Pancreas (tissue), 10 donors: ENCODE results near the gene ENDOV. TPM values are rescaled to one million over a fixed set of nuclear protein-coding genes. Genes with fewer than 3 reads are reported as not detected.

Source experiments
- ATAC-seq, 4 donors: fragments of 200-7000 bp; cut with Tn5 transposase; one replicate each; pipeline versions ENCODE4 v1.8.0 to v1.9.1; 2020; ENCODE audit warnings: mild to moderate bottlenecking in 4 of 4, moderate library complexity in 4 of 4
- DNase-seq, 6 donors: peaks; one replicate each; pipeline ENCODE4 v3.0.0-alpha.2; 2020
- FAIRE-seq: peaks from 2 replicates; lab custom pipeline; 2012; peaks lifted over from hg19 to GRCh38; lab: Jason Lieb, UNC
- H3K27ac ChIP-seq, 4 donors: fragments of 200-600 bp; sonication (generic); 1 replicate in 3 of 4; 2 replicates in 1 of 4; pipeline versions ENCODE4 v1.5.0 to v1.8.0; 2020
- H3K27me3 ChIP-seq, 4 donors: fragments of 200-600 bp; one replicate each; pipeline ENCODE4 v1.8.0; 2021
- H3K36me3 ChIP-seq, 3 donors: fragments of 200-600 bp; sonication (generic) in 1 of 3; one replicate each; pipeline versions ENCODE4 v1.5.0 to v1.8.0; 2020 to 2021
- H3K4me1 ChIP-seq, 3 donors: fragments of 200-600 bp; one replicate each; pipeline ENCODE4 v1.8.0; 2021
- H3K4me3 ChIP-seq, 4 donors: fragments of 200-600 bp; sonication (generic) in 2 of 4; one replicate each; pipeline versions ENCODE4 v1.5.0 to v1.8.0; 2020 to 2021
- H3K9me3 ChIP-seq, 4 donors: fragments of 200-600 bp; one replicate each; pipeline ENCODE4 v1.8.0; 2021
- WGBS, 2 donors: extraction: QIAGEN DNeasy Blood & Tissue Kit; methylation state at CpG; one replicate each; pipeline ENCODE4 v1.1.7; 2013; 5-methylcytosine and 5-hydroxymethylcytosine counted together
- intact Hi-C, 3 donors: fragments of 100-400 bp; cut with DNase I; formaldehyde crosslinking; loops; one replicate each; pipeline versions ENCODE4 v1.11.1 to v1.14.2; 2022
- polyA plus RNA-seq, 2 donors: library from polyadenylated mRNA; stranded (reverse); fragments of 200-250 nt; gene quantifications; one replicate each; pipeline ENCODE4 v1.2.3, GENCODE V29; 2013
- total RNA-seq, 6 donors: library from RNA; stranded (reverse); fragmentation: NEBNext Ultra II Directional in 4 of 6; extraction: Animal tissue kit (Norgen Biotek cat#: 25700) in 4 of 6; gene quantifications; one replicate each; pipeline versions ENCODE4 v1.2.1 to v1.2.4, GENCODE V29; 2021 to 2023
- TF ChIP-seq, protein P1 (sequence below), 4 donors: fragments of 200-600 bp; sonication (generic) in 3 of 4; IDR thresholded peaks; one replicate each; pipeline versions ENCODE4 v1.5.0 to v1.8.0; 2021; ENCODE audit warnings: antibody characterized with exemption in 4 of 4
- donor health status: healthy with polysubstance abuse.
- donor health status: DM: no; HTN: no; CAD: no; lungs with moderate emphysema.
- donor health status: DM: no; HTN: no; CAD: no.
- donor health status: control.
- donor health status: control.
- donor health status: Bipolar disorder and iron deficiency.
- donor health status: DM: yes; HTN: yes; CAD: no.
- donor health status: DM: no; HTN: no; CAD: no.
- donor health status: DM: no; HTN: no; CAD: no.
- donor health status: DM: yes; HTN: yes; CAD: no.

ENDOV gene
- total and polyA plus RNA-seq, 8 donors = 8.7 to 20.4 (median 12.9) TPM

DNA sequence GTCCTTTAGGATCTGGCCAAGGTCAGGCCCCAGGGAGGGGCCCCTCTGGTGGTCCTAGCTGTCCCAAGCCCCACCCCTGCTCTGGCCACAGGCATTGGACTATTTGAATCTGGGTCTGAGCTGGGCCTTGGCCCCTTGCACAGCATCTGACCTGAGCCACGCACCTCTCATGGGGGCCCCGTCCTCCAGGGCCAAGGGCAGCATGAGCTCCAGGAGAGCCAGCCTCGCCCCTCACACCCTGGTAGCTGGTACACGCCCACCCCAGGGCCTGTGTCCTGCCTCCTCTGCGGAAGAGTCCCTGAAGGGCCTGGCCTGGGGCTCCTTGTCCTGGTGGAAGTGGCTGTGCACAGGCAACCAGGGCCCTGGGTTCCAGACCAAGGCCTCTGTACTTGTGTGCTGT lies 23.8 kb downstream of the ENDOV start:
- Histone ChIP-seq H3K27ac (no peak overlapping the region), H3K4me3 (no peak overlapping the region), H3K36me3 (no peaks in the 10 kb centered on the region), H3K27me3 (no peaks in the 10 kb centered on the region), H3K4me1 (no peaks in the 10 kb centered on the region), H3K9me3 (no peaks in the 10 kb centered on the region)
- intact Hi-C loops = no loop called here
- ATAC-seq (no peak), FAIRE-seq (no peak), DNase-seq (peak in 1 of 6 donors; percentile 63)
- 87 to 92% methylated on average over 5 of the region's 5 CpGs for WGBS, 2 donors
- TF ChIP-seq, protein P1, sequence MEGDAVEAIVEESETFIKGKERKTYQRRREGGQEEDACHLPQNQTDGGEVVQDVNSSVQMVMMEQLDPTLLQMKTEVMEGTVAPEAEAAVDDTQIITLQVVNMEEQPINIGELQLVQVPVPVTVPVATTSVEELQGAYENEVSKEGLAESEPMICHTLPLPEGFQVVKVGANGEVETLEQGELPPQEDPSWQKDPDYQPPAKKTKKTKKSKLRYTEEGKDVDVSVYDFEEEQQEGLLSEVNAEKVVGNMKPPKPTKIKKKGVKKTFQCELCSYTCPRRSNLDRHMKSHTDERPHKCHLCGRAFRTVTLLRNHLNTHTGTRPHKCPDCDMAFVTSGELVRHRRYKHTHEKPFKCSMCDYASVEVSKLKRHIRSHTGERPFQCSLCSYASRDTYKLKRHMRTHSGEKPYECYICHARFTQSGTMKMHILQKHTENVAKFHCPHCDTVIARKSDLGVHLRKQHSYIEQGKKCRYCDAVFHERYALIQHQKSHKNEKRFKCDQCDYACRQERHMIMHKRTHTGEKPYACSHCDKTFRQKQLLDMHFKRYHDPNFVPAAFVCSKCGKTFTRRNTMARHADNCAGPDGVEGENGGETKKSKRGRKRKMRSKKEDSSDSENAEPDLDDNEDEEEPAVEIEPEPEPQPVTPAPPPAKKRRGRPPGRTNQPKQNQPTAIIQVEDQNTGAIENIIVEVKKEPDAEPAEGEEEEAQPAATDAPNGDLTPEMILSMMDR (IDR thresholded peaks at IDR 0.05) = no peak

DNA sequence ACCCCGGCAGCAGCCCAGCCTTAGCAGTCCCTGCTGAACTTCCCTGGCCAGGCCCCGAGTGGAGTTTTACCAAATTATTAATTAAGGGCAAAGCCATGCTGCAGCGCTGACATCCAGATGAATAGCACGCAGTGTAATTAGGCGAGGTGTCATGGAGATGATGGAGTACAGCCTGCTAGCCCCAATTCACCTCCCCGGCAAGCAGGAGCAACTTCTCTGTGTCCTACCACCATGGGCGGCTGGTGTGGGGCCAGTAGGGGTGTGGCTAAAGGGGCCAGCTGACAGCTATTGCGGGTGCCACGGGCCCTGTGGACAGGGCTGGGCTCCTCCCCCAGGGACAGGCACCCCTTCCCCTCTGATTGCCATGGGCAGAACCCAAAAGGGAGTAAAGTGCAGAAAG lies 24.5 kb downstream of the ENDOV start:
- peak in 1 of 6 donors; percentile 52 for DNase-seq
- H3K36me3 ChIP-seq = no peaks in the 10 kb centered on the region

DNA sequence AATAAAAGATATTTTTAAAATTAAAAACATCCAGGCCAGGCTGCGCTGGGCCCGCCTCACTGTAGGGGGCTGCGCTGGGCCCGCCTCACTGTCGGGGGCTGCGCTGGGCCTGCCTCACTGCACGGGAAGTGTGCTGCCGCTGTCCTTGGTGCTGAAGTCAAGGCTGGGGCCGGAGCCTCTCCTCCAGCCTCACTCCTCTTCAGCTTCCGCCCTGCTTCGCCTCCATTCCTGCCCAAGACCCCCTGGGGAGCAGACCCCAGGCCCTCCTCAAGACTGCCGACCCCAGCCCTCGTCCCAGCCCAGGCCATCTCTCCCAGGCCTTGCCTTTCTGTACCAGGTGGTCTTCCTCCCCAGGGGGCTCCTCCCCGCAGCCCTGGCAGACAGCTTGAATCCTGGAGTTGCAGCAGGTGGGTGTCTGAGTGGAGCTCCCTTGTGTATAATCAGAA lies 26.2 kb downstream of the ENDOV start:
- no peak for FAIRE-seq
- TF ChIP-seq, protein P1 (IDR thresholded peaks at IDR 0.05) = no peak
- DNase-seq = peak in 1 of 6 donors; percentile 71
- Histone ChIP-seq H3K27ac (no peak overlapping the region), H3K4me3 (no peak overlapping the region), H3K4me1 (peaks cover 0 to 1% (median under 1%) of the 10 kb centered on the region in 3 donors), H3K36me3 (no peaks in the 10 kb centered on the region), H3K27me3 (no peaks in the 10 kb centered on the region), H3K9me3 (no peaks in the 10 kb centered on the region)
- intact Hi-C loops = no loop called here
- ATAC-seq = peak in 2 of 4 donors; percentile 38 to 70
- 61 to 63% methylated on average over 14 of the region's 14 CpGs for WGBS, 2 donors

More for the DNA sequence above, 24.5 kb downstream of the ENDOV start:
- no peak overlapping the region for H3K27ac ChIP-seq
- FAIRE-seq (no peak), ATAC-seq (no peak)
- no peaks in the 10 kb centered on the region for H3K4me1 ChIP-seq
- TF ChIP-seq, protein P1 (IDR thresholded peaks at IDR 0.05) = no peak
- H3K9me3 ChIP-seq = no peaks in the 10 kb centered on the region
- H3K27me3 ChIP-seq = no peaks in the 10 kb centered on the region
- 76 to 81% methylated on average over 9 of the region's 9 CpGs for WGBS, 2 donors
- no peak overlapping the region for H3K4me3 ChIP-seq
- intact Hi-C loops = no loop called here

DNA sequence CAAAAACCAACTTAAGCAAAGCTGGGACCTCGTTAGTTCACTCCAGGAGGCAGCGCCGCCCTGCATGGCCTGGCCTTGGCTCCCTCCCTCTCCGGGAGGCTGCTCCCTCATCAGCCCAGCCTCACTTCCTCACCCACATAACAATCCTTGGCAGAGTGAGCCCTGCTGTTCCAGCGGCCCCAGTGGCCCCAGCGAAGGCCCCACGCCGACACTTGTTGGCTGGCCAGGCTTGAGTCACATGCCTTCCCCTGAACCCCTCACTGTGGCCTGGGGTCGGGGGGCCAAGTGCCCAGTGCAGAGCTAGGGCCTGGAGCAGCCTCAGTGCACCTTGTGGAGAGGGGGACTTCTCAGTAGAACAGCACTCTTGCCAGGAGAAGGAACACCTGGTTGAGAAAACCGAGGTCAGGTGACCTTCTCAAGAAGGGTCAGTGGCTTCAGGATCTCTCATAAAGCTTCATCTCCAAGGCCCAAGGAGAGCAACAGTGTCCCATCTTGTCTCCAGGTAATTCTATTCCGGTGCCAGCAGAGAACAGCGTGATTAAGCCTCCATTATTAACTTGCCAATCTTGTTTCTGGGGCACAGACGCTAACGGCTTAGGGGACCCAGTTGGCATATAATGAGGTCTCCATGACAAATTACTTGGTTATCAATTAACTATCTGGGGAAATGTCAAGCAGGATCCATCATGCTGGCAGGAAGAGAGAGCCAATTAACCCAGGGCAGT lies 26.8 kb downstream of the ENDOV start:
- ATAC-seq = no peak
- TF ChIP-seq, protein P1 (IDR thresholded peaks at IDR 0.05) = no peak
- Histone ChIP-seq H3K4me3 (no peak overlapping the region), H3K36me3 (no peaks in the 10 kb centered on the region), H3K27ac (no peak overlapping the region), H3K4me1 (peaks cover 0 to 7% (median 6%) of the 10 kb centered on the region in 3 donors), H3K9me3 (no peaks in the 10 kb centered on the region), H3K27me3 (no peaks in the 10 kb centered on the region)
- DNase-seq = peak in 1 of 6 donors; percentile 66
- FAIRE-seq = no peak
- intact Hi-C loops = no loop called here
- 88 to 91% methylated on average over 14 of the region's 14 CpGs for WGBS, 2 donors

DNA sequence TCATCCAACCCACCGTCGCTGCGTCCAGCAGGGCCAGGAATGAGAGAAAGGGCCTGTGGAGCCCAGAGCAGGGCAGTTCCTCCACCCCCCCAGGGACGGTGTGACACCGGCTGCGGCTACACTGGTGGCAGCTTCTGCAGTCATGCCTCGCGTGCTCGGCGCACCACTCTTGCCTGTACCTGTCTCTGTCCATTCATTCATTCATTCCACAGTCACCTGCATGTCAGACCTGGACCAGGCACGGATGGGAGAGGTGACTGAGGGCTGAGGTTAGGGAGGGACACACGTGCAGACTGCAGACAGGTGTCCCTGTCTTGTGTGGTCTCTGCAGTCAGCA lies 27.3 kb downstream of the ENDOV start:
- TF ChIP-seq, protein P1 (IDR thresholded peaks at IDR 0.05) = no peak
- peak in 1 of 6 donors; percentile 59 for DNase-seq
- no peak for ATAC-seq
- Histone ChIP-seq H3K9me3 (no peaks in the 10 kb centered on the region), H3K4me3 (no peak overlapping the region), H3K36me3 (no peaks in the 10 kb centered on the region), H3K27ac (no peak overlapping the region), H3K27me3 (no peaks in the 10 kb centered on the region), H3K4me1 (peaks cover 0 to 8% (median 6%) of the 10 kb centered on the region in 3 donors)
- WGBS, 2 donors = 86 to 92% methylated on average over 12 of the region's 12 CpGs
- intact Hi-C loops = no loop called here
- no peak for FAIRE-seq
